Osteoblast (primary cell): ENCODE results near the gene PAX2. TPM values are rescaled to one million over a fixed set of nuclear protein-coding genes. Genes with fewer than 3 reads are reported as not detected.

Experiments
- DNase-seq: peaks from one replicate; pipeline ENCODE4 v3.0.0; 2011; ENCODE audit warnings: low spot score, mixed read lengths; ENCODE audit not compliant: insufficient read length; ENCODE audit errors: missing footprints
- H2AFZ ChIP-seq: 2 replicates; pipeline ENCODE4 v1.6.0; 2011; ENCODE audit warnings: mild to moderate bottlenecking, low read length
- H3K27ac ChIP-seq: 2 replicates; pipeline ENCODE4 v1.5.1; 2011; ENCODE audit warnings: mild to moderate bottlenecking, low read depth, low read length, moderate library complexity
- H3K27me3 ChIP-seq: 2 replicates; pipeline ENCODE4 v1.6.0; 2012; ENCODE audit warnings: mild to moderate bottlenecking, control low read depth, inconsistent platforms, low read length, moderate library complexity; ENCODE audit not compliant: insufficient read depth
- H3K36me3 ChIP-seq: 2 replicates; pipeline ENCODE4 v1.5.1; 2011; ENCODE audit warnings: mild to moderate bottlenecking, low read length, control low read depth, moderate library complexity; ENCODE audit not compliant: insufficient read depth
- H3K4me1 ChIP-seq: 2 replicates; pipeline ENCODE4 v1.5.1; 2011; ENCODE audit warnings: mild to moderate bottlenecking, low read length, control low read depth, moderate library complexity; ENCODE audit not compliant: insufficient read depth
- H3K4me2 ChIP-seq: 2 replicates; pipeline ENCODE4 v1.6.0; 2011; ENCODE audit warnings: mild to moderate bottlenecking, low read length; ENCODE audit not compliant: insufficient read depth
- H3K4me3 ChIP-seq: fragments of 200-600 bp; sonication (generic); 3 replicates; pipeline ENCODE4 v1.5.1; 2012; ENCODE audit warnings: mild to moderate bottlenecking, low read length, inconsistent platforms; ENCODE audit not compliant: insufficient read depth
- H3K79me2 ChIP-seq: 2 replicates; pipeline ENCODE4 v1.6.0; 2012; ENCODE audit warnings: mild to moderate bottlenecking, low read length, control low read depth, inconsistent platforms; ENCODE audit not compliant: insufficient read depth
- H3K9me3 ChIP-seq: 2 replicates; pipeline ENCODE4 v1.5.1; 2011; ENCODE audit warnings: low read depth, low read length, control low read depth
- H4K20me1 ChIP-seq: 2 replicates; pipeline ENCODE4 v1.6.0; 2012; ENCODE audit warnings: mild to moderate bottlenecking, low read length, control low read depth; ENCODE audit not compliant: insufficient read depth
- CTCF ChIP-seq: IDR thresholded peaks from 2 replicates; pipeline ENCODE4 v1.5.1; 2011; ENCODE audit warnings: mild to moderate bottlenecking, low read depth, low read length, moderate library complexity; ENCODE audit errors: extremely low read depth
- total RNA-seq: library from RNA; depleted of rRNA; stranded (reverse); fragments of >200 nt; gene quantifications from 2 replicates; pipeline ENCODE4 v1.2.3, GENCODE V29; 2012

PAX2 gene
- total RNA-seq, 1 donor: not detected

- Histone ChIP-seq H3K9me3 (no peaks in the 10 kb centered on the region), H3K79me2 (no peaks in the 10 kb centered on the region), H3K4me1 (no peaks in the 10 kb centered on the region), H3K27me3 (peaks cover 31% of the 10 kb centered on the region), H3K4me2 (no peak overlapping the region), H3K4me3 (no peak overlapping the region), H3K36me3 (no peaks in the 10 kb centered on the region), H4K20me1 (peaks cover 2% of the 10 kb centered on the region), H3K27ac (no peak overlapping the region), H2AFZ (no peak overlapping the region)
- no peak for DNase-seq
- TF ChIP-seq CTCF: no peak
Observed at GRCh38 chr10:100779329-100779728, 33.9 kb downstream of the PAX2 start.

- Histone ChIP-seq H3K9me3 (no peaks in the 10 kb centered on the region), H3K4me1 (no peaks in the 10 kb centered on the region), H2AFZ (no peak overlapping the region), H3K4me2 (no peak overlapping the region), H3K27me3 (peaks cover 33% of the 10 kb centered on the region), H4K20me1 (no peaks in the 10 kb centered on the region), H3K4me3 (no peak overlapping the region), H3K79me2 (no peaks in the 10 kb centered on the region), H3K27ac (no peak overlapping the region), H3K36me3 (no peaks in the 10 kb centered on the region)
- TF ChIP-seq CTCF: no peak
- no peak for DNase-seq
Observed at GRCh38 chr10:100780324-100780723, 34.9 kb downstream of the PAX2 start.

- H3K4me2 ChIP-seq: no peak overlapping the region
- H3K27me3 ChIP-seq: peaks cover 34% of the 10 kb centered on the region
- no peak overlapping the region for H3K27ac ChIP-seq
- TF ChIP-seq CTCF: no peak
- no peak overlapping the region for H3K4me3 ChIP-seq
- H3K36me3 ChIP-seq: no peaks in the 10 kb centered on the region
- no peak for DNase-seq
- no peaks in the 10 kb centered on the region for H3K4me1 ChIP-seq
- H3K79me2 ChIP-seq: no peaks in the 10 kb centered on the region
- H3K9me3 ChIP-seq: no peaks in the 10 kb centered on the region
- H2AFZ ChIP-seq: no peak overlapping the region
- no peaks in the 10 kb centered on the region for H4K20me1 ChIP-seq
Observed at GRCh38 chr10:100781145-100781665, 35.8 kb downstream of the PAX2 start.

GRCh38 chr10:100782461-100783244 lies 37.3 kb downstream of the PAX2 start:
- Histone ChIP-seq H3K79me2 (no peaks in the 10 kb centered on the region), H3K4me1 (no peaks in the 10 kb centered on the region), H3K4me2 (no peak overlapping the region), H3K4me3 (no peak overlapping the region), H3K36me3 (no peaks in the 10 kb centered on the region), H4K20me1 (no peaks in the 10 kb centered on the region), H3K27ac (no peak overlapping the region), H3K27me3 (peaks cover 45% of the 10 kb centered on the region), H3K9me3 (no peaks in the 10 kb centered on the region), H2AFZ (no peak overlapping the region)
- no peak for DNase-seq
- no peak for TF ChIP-seq CTCF
